Left colon (tissue), 2 donors: ENCODE data around the gene SHLD1. TPM values are rescaled to one million over a fixed set of nuclear protein-coding genes. Genes with fewer than 3 reads are reported as not detected.
A peak's percentile ranks its signal among the peaks of the same experiment; 100 is the strongest.

Experiments
- ATAC-seq: fragments of 200-7000 bp; cut with Tn5 transposase; one replicate; pipeline ENCODE4 v1.9.1; 2020; ENCODE audit warnings: mild to moderate bottlenecking, moderate library complexity
- DNase-seq, 2 donors: peaks; one replicate each; pipeline ENCODE4 v3.0.0-alpha.2; 2020
- intact Hi-C, 2 donors: fragments of 100-400 bp; cut with DNase I in 1 of 2; cut with micrococcal nuclease in 1 of 2; formaldehyde crosslinking; loops; one replicate each; pipeline versions ENCODE4 v1.11.2 to v1.14.0; 2022; cut with DNase I, micrococcal nuclease
- total RNA-seq, 2 donors: library from RNA; stranded (reverse); fragmentation: NEBNext Ultra II Directional; extraction: Animal tissue kit (Norgen Biotek cat#: 25700); gene quantifications; one replicate each; pipeline ENCODE4 v1.2.1, GENCODE V29; 2021
- donor health status: DM: no; HTN: no; CAD: no.
- donor health status: DM: yes; HTN: yes; CAD: no.

The SHLD1 gene
- total RNA-seq, 2 donors from 2014 or later = 8.1 to 10.5 TPM

GRCh38 chr20:5865604-5866003, 115.4 kb downstream of the SHLD1 start:
- intact Hi-C loops = no loop called here
- ATAC-seq (no peak), DNase-seq (no peak)

- no peak for DNase-seq
- ATAC-seq = no peak
Measured at GRCh38 chr20:5870568-5870981, 120.4 kb downstream of the SHLD1 start.

GRCh38 chr20:5871459-5872410, 121.5 kb downstream of the SHLD1 start:
- DNase-seq = no peak
- intact Hi-C loops = no loop called here
- no peak for ATAC-seq

More at GRCh38 chr20:5870568-5870981, 120.4 kb downstream of the SHLD1 start:
- intact Hi-C loops = no loop called here

- no peak for ATAC-seq
- DNase-seq = no peak
- intact Hi-C loops = no loop called here
Measured at GRCh38 chr20:5877128-5877527, 126.9 kb downstream of the SHLD1 start.

GRCh38 chr20:5880326-5880725, 130.1 kb downstream of the SHLD1 start:
- intact Hi-C loops = no loop called here
- no peak for DNase-seq
- no peak for ATAC-seq

GRCh38 chr20:5881703-5882102, 131.5 kb downstream of the SHLD1 start:
- DNase-seq (no peak), ATAC-seq (peak; percentile 34)
- intact Hi-C loops = no loop called here

- intact Hi-C loops = no loop called here
- ATAC-seq = peak; percentile 49
- no peak for DNase-seq
Measured at GRCh38 chr20:5882166-5882565, 132.0 kb downstream of the SHLD1 start.

GRCh38 chr20:5884465-5885335, 134.5 kb downstream of the SHLD1 start:
- DNase-seq (no peak), ATAC-seq (no peak)
- intact Hi-C loops = no loop called here

GRCh38 chr20:5885866-5886265, 135.7 kb downstream of the SHLD1 start:
- ATAC-seq (no peak), DNase-seq (no peak)
- intact Hi-C loops = no loop called here

GRCh38 chr20:5886788-5887187, 136.6 kb downstream of the SHLD1 start:
- intact Hi-C loops = no loop called here
- DNase-seq (no peak), ATAC-seq (no peak)

GRCh38 chr20:5887386-5887785, 137.2 kb downstream of the SHLD1 start:
- intact Hi-C loops = no loop called here
- DNase-seq = no peak
- ATAC-seq = no peak

- DNase-seq (no peak), ATAC-seq (no peak)
- intact Hi-C loops = no loop called here
Measured at GRCh38 chr20:5888041-5888440, 137.8 kb downstream of the SHLD1 start.

GRCh38 chr20:5890773-5891441, 140.7 kb downstream of the SHLD1 start:
- ATAC-seq = no peak
- DNase-seq = no peak
- intact Hi-C loops = no loop called here

- ATAC-seq = no peak
- intact Hi-C loops = no loop called here
Measured at GRCh38 chr20:5893052-5893451, 142.9 kb downstream of the SHLD1 start.

GRCh38 chr20:5893621-5894020, 143.4 kb downstream of the SHLD1 start:
- no peak for ATAC-seq
- no peak for DNase-seq
- intact Hi-C loops = no loop called here

More at GRCh38 chr20:5893052-5893451, 142.9 kb downstream of the SHLD1 start:
- no peak for DNase-seq

- intact Hi-C loops = no loop called here
- ATAC-seq (no peak), DNase-seq (no peak)
Measured at GRCh38 chr20:5895626-5896025, 145.4 kb downstream of the SHLD1 start.

- no peak for DNase-seq
- no peak for ATAC-seq
- intact Hi-C loops = no loop called here
Measured at GRCh38 chr20:5899444-5899843, 149.2 kb downstream of the SHLD1 start.

GRCh38 chr20:5900908-5901307, 150.7 kb downstream of the SHLD1 start:
- ATAC-seq (no peak), DNase-seq (no peak)
- intact Hi-C loops = no loop called here

GRCh38 chr20:5908981-5909380, 158.8 kb downstream of the SHLD1 start:
- intact Hi-C loops = no loop called here
- ATAC-seq (no peak), DNase-seq (no peak)
